Motor neuron (in vitro differentiated cells): ENCODE data around the gene HEXIM2. TPM values are rescaled to one million over a fixed set of nuclear protein-coding genes. Genes with fewer than 3 reads are reported as not detected.
A peak's percentile ranks its signal among the peaks of the same experiment; 100 is the strongest.

Experiments
- ATAC-seq, 8 experiments: fragments of 200-7000 bp; cut with Tn5 transposase; replicated peaks in 6 of 8; 2 replicates each; pipeline ENCODE4 v1.8.0; 2021; ENCODE audit warnings: mild to moderate bottlenecking in 8 of 8, moderate library complexity in 8 of 8
- H3K27ac ChIP-seq, 2 donors: fragments of 250-450 bp; sonication (Bioruptor Pico); 2 replicates each; pipeline ENCODE4 v1.9.0; 2021; ENCODE audit warnings: antibody characterized with exemption in 2 of 2, mild to moderate bottlenecking in 2 of 2, moderate library complexity in 1 of 2
- H3K4me1 ChIP-seq, 2 donors: fragments of 250-450 bp; sonication (Bioruptor Pico); replicated peaks in 1 of 2; 2 replicates each; pipeline ENCODE4 v1.6.1; 2021; ENCODE audit warnings: antibody characterized with exemption in 2 of 2, mild to moderate bottlenecking in 2 of 2, moderate library complexity in 1 of 2
- H3K4me3 ChIP-seq, 5 donors: fragments of 250-450 bp; sonication (Bioruptor Pico); 2 replicates each; pipeline ENCODE4 v1.9.0; 2021; ENCODE audit warnings: antibody characterized with exemption in 5 of 5, mild to moderate bottlenecking in 5 of 5, moderate library complexity in 4 of 5
- WGBS, 10 experiments: fragments of 450-650 bp; shearing (Covaris generic); methylation state at CpG; one replicate each; pipeline ENCODE4 v1.0.0; 2022; 5-methylcytosine and 5-hydroxymethylcytosine counted together
- in situ Hi-C, 9 experiments: fragments of 400-800 bp; cut with MboI; loops; one replicate each; pipeline ENCODE4 v1.15.0; 2021; ENCODE audit warnings: low sequenced_read_pairs in 9 of 9, low pct_unique_long_range_greater_than_20kb in 2 of 9; ENCODE audit not compliant: unreplicated experiment in 9 of 9
- total RNA-seq, 8 experiments: library from RNA; unstranded; fragments of 300-600 nt; gene quantifications; 2 replicates each; pipeline versions ENCODE4 v1.2.3 to v1.2.4, GENCODE V29; 2022

HEXIM2 gene
- total RNA-seq, result 10 to 100 TPM in 4 of 8 experiments, 1 to 10 TPM in 4; 7.6 to 14.1 (median 9.9) TPM

GRCh38 chr17:45161288-45162024 lies at the start of gene HEXIM2:
Gene HEXIM2 (plus strand): TSS chr17:45161875. CDS start chr17:45162794, 919 bp downstream.
- WGBS, 10 experiments, result 0 to 3% (median 0%) methylated on average over 2 to 31 of the region's 53 CpGs; no CpG with 5 or more reads in 2 of the 10 experiments
- Histone ChIP-seq H3K27ac (peak within 1 kb of the TSS; percentile 96 to 97), H3K4me1 (peaks cover 6 to 10% of the 10 kb centered on the region in 2 donors), H3K4me3 (peak within 1 kb of the TSS; percentile 62 to 75 (median 69))
- peak; percentile 77 to 91 (median 89) for ATAC-seq
- in situ Hi-C loops, result no loop called here

- H3K27ac ChIP-seq, result no peak overlapping the region
- H3K4me1 ChIP-seq, result peaks cover 0 to 4% of the 10 kb centered on the region in 2 donors
- H3K4me3 ChIP-seq, result no peak overlapping the region
- ATAC-seq, result no peak
- in situ Hi-C loops, result no loop called here
- WGBS, 10 experiments, result 86 to 100% (median 98%) methylated on average over 1 to 8 of the region's 23 CpGs; no CpG with 5 or more reads in 5 of the 10 experiments
Observed at GRCh38 chr17:45112559-45113423, 48.9 kb upstream of the HEXIM2 start.

DNA sequence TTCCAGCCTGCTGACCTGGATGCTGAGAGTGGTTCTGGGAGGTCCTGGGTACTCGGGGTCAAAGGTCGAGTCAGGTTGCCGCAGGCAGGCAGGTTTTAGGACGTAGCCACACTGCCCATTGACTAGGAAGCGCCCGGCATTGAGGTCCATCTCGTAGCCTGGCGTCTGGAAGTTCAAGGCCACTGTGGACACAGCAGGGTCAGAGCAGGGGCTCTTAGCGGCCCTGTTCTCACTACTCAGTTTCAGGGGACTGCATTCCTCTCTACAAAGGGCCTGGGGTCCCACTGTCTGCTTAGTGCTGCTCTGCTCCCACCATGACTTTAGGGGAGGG lies 48.3 kb upstream of the HEXIM2 start:
- Histone ChIP-seq H3K27ac (no peak overlapping the region), H3K4me1 (peaks cover 0 to 4% of the 10 kb centered on the region in 2 donors), H3K4me3 (no peak overlapping the region)
- ATAC-seq, result no peak
- in situ Hi-C loops, result no loop called here
- 93% methylated on average over 5 of the region's 9 CpGs; no CpG with 5 or more reads in 9 of the 10 experiments for WGBS, 10 experiments

DNA sequence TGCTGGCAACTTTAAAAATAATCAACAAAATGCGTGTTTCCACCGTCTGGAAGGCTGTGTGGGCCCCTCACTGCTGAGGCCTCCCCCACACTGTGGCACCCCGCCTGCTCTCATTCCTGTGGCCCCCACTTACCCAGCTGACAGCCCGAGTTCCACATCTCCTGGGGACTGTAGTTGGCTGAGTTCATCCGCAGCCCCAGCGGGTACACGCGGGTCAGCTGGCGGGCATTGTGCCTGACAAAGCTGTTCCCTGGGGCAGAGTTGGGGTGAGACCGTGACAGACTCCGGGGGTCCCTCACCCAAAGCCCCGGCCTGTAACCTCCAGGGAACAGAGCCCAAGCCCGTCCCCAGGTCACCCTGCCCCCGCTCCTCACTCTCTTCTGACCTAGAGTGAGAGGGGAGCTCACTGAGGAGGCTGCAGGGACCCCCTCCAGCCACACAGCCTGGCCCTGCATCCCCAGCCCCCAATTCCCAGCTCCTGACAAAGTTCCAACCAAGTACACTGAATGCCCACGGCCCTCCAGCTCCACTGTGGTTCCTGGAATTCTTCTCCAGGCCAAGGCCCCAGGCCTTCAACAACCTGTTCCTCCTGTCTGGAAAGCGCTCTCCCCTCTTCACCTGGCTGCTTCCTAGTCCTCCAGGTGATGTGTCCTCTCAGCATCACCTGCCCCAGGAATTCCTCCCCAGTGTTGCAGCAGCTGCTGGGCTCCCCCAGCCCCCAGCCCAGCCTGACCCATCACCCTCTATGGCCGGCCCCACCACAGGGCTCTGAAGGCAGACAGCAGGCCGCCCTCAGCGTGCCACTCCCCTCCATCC lies 47.4 kb upstream of the HEXIM2 start:
- no peak for ATAC-seq
- H3K4me1 ChIP-seq, result peaks cover 0 to 4% of the 10 kb centered on the region in 2 donors
- no peak overlapping the region for H3K4me3 ChIP-seq
- 80 to 100% (median 100%) methylated on average over 1 to 2 of the region's 19 CpGs; no CpG with 5 or more reads in 7 of the 10 experiments for WGBS, 10 experiments
- in situ Hi-C loops, result no loop called here
- no peak overlapping the region for H3K27ac ChIP-seq

DNA sequence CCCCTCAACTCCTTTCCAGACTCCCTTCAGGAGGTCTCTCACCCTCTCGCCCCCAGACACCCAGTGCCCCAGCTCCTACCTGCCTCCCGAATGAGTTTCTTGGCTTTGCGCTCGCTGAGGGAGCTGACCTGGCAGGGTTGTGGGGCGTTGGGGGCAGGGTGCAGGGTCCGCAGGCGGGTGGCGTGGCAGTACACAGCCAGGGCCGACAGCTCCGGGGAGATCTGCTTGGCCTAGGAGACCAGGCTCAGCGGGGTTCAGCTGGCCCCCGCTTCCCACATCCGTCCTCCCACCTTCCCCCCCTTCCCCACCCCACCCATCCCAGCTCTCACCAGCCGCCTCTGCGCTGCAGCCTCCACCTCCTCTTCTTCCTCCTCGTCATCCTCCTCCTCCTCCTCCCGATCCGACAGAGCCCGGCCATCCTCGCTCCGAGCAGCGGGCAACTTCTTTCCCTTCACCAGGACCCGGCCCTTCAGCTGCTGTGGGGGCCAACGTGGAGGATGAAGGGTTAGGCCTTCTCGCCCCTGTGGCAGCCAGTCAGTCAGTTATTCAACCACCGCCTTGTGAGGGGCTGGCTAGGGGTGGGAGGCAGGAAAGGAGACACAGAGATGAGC lies 46.6 kb upstream of the HEXIM2 start:
- in situ Hi-C loops, result no loop called here
- no peak for ATAC-seq
- 67 to 100% (median 84%) methylated on average over 1 to 6 of the region's 26 CpGs; no CpG with 5 or more reads in 7 of the 10 experiments for whole genome bisulfite sequencing, 10 experiments
- Histone ChIP-seq H3K27ac (no peak overlapping the region), H3K4me1 (peaks cover 0 to 4% of the 10 kb centered on the region in 2 donors), H3K4me3 (no peak overlapping the region)

- 40 to 100% (median 77%) methylated on average over 2 to 9 of the region's 11 CpGs; no CpG with 5 or more reads in 1 of the 10 experiments for WGBS, 10 experiments
- no peak overlapping the region for H3K27ac ChIP-seq
- in situ Hi-C loops, result no loop called here
- no peak overlapping the region for H3K4me3 ChIP-seq
- no peak for ATAC-seq
- peaks cover 0 to 4% of the 10 kb centered on the region in 2 donors for H3K4me1 ChIP-seq
Observed at GRCh38 chr17:45115871-45116270, 45.8 kb upstream of the HEXIM2 start.

- H3K4me3 ChIP-seq, result no peak overlapping the region
- ATAC-seq, result peak in 2 of 8 experiments; percentile 40 to 60
Observed at GRCh38 chr17:45116434-45117016, 45.1 kb upstream of the HEXIM2 start.

GRCh38 chr17:45117334-45117733 lies 44.3 kb upstream of the HEXIM2 start:
- no peak overlapping the region for H3K4me3 ChIP-seq
- H3K27ac ChIP-seq, result no peak overlapping the region
- 70 to 100% (median 84%) methylated on average over 1 to 4 of the region's 4 CpGs; no CpG with 5 or more reads in 3 of the 10 experiments for WGBS, 10 experiments
- peak in 3 of 8 experiments; percentile 31 to 59 (median 56) for ATAC-seq
- in situ Hi-C loops, result no loop called here
- no peaks in the 10 kb centered on the region for H3K4me1 ChIP-seq

More at GRCh38 chr17:45116434-45117016, 45.1 kb upstream of the HEXIM2 start:
- WGBS, 10 experiments, result 100% methylated on average over 1 of the region's 10 CpGs; no CpG with 5 or more reads in 8 of the 10 experiments
- H3K4me1 ChIP-seq, result no peaks in the 10 kb centered on the region
- no peak overlapping the region for H3K27ac ChIP-seq
- in situ Hi-C loops, result no loop called here

GRCh38 chr17:45117848-45118646 lies 43.6 kb upstream of the HEXIM2 start:
- no peak overlapping the region for H3K4me3 ChIP-seq
- 20 to 100% (median 92%) methylated on average over 1 to 6 of the region's 20 CpGs; no CpG with 5 or more reads in 4 of the 10 experiments for WGBS, 10 experiments
- in situ Hi-C loops, result no loop called here
- H3K4me1 ChIP-seq, result no peaks in the 10 kb centered on the region
- no peak overlapping the region for H3K27ac ChIP-seq
- no peak for ATAC-seq

DNA sequence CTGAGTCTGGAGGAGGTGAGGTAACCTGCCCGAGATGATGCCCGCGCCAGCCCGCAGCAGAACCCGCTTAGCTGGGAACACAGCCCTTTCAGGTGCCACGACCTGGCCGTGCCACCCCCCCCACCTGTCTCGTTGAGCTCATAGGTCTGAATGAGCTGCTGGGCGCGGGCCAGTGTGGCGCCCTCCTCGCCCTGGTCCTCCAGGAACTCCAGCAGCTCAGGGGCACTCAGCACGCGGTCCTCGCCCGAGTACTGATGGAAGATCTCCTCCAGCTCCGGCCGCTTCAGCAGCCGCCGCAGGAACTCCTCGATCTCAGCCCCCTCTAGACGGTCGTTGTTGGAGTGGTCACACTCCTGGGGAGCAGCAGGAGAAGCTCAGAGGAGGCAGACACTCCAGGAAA lies 43.0 kb upstream of the HEXIM2 start:
- Histone ChIP-seq H3K4me3 (no peak overlapping the region), H3K27ac (no peak overlapping the region), H3K4me1 (no peaks in the 10 kb centered on the region)
- no peak for ATAC-seq
- WGBS, 10 experiments, result 85 to 100% (median 95%) methylated on average over 1 to 4 of the region's 23 CpGs; no CpG with 5 or more reads in 6 of the 10 experiments
- in situ Hi-C loops, result no loop called here

GRCh38 chr17:45119964-45120363 lies 41.7 kb upstream of the HEXIM2 start:
- Histone ChIP-seq H3K4me3 (no peak overlapping the region), H3K4me1 (peaks cover 0 to 6% of the 10 kb centered on the region in 2 donors), H3K27ac (no peak overlapping the region)
- ATAC-seq, result no peak
- in situ Hi-C loops, result no loop called here
- 83 to 100% (median 85%) methylated on average over 1 to 5 of the region's 8 CpGs; no CpG with 5 or more reads in 5 of the 10 experiments for WGBS, 10 experiments
